ENCODE results near the gene IL3.

Gene IL3

GRCh38 chr5:132026516-132027008 is 33.9 kb upstream of the IL3 start:
- ATAC-seq: no peak
- TF ChIP-seq ARNTL (CRISPR knock-in tag; IDR thresholded peaks at IDR 0.05; ENCODE audit: borderline replicate concordance, low read depth) (no peak), ZC3H10 (CRISPR knock-in tag; IDR thresholded peaks at IDR 0.05) (no peak), CSRNP3 (CRISPR knock-in tag; IDR thresholded peaks at IDR 0.05) (no peak)

- ATAC-seq: no peak
- TF ChIP-seq TOX (CRISPR knock-in tag; IDR thresholded peaks at IDR 0.05; ENCODE audit: borderline replicate concordance): no peak
- no peak for TF ChIP-seq POU6F1 (CRISPR knock-in tag; IDR thresholded peaks at IDR 0.05; ENCODE audit: borderline replicate concordance, low read depth)
- TF ChIP-seq BACH2 (CRISPR knock-in tag; IDR thresholded peaks at IDR 0.05; ENCODE audit: borderline replicate concordance): no peak
- TF ChIP-seq CREB5 (CRISPR knock-in tag; IDR thresholded peaks at IDR 0.05; ENCODE audit: low read depth): no peak
- TF ChIP-seq ISL1 (CRISPR knock-in tag; IDR thresholded peaks at IDR 0.05): no peak
- no peak for TF ChIP-seq GLIS3 (CRISPR knock-in tag; IDR thresholded peaks at IDR 0.05)
- TF ChIP-seq OSR1 (CRISPR knock-in tag; IDR thresholded peaks at IDR 0.05): no peak
- no peak for TF ChIP-seq CSRNP3 (CRISPR knock-in tag; IDR thresholded peaks at IDR 0.05)
- no peak for TF ChIP-seq ZC3H10 (CRISPR knock-in tag; IDR thresholded peaks at IDR 0.05)
- TF ChIP-seq ARNTL (CRISPR knock-in tag; IDR thresholded peaks at IDR 0.05; ENCODE audit: borderline replicate concordance, low read depth): no peak
- TF ChIP-seq ZFP3 (CRISPR knock-in tag; IDR thresholded peaks at IDR 0.05): no peak
Observed at GRCh38 chr5:132027027-132027426, 33.4 kb upstream of the IL3 start.

- ATAC-seq: no peak
Observed at GRCh38 chr5:132029609-132030330, 30.7 kb upstream of the IL3 start.

More at GRCh38 chr5:132029609-132030330, 30.7 kb upstream of the IL3 start:
- TF ChIP-seq TCF4 (CRISPR knock-in tag; IDR thresholded peaks at IDR 0.05; ENCODE audit: borderline replicate concordance): no peak
- TF ChIP-seq ZNF8 (CRISPR knock-in tag; IDR thresholded peaks at IDR 0.05): no peak
- no peak for TF ChIP-seq CSDC2 (CRISPR knock-in tag; IDR thresholded peaks at IDR 0.05)
- no peak for TF ChIP-seq CREB5 (CRISPR knock-in tag; IDR thresholded peaks at IDR 0.05; ENCODE audit: low read depth)
- no peak for TF ChIP-seq ZC3H10 (CRISPR knock-in tag; IDR thresholded peaks at IDR 0.05)
- no peak for TF ChIP-seq ZNF565 (CRISPR knock-in tag; conservative IDR thresholded peaks at IDR 0.05; ENCODE audit: low read depth)
- TF ChIP-seq TSHZ2 (CRISPR knock-in tag; IDR thresholded peaks at IDR 0.05): no peak
- no peak for TF ChIP-seq ESRRG (CRISPR knock-in tag; IDR thresholded peaks at IDR 0.05)
- no peak for TF ChIP-seq POU6F1 (CRISPR knock-in tag; IDR thresholded peaks at IDR 0.05; ENCODE audit: borderline replicate concordance, low read depth)
- TF ChIP-seq GLIS3 (CRISPR knock-in tag; IDR thresholded peaks at IDR 0.05): no peak
